ENCODE data around the gene RUFY4.

Gene RUFY4

GRCh38 chr2:218066926-218067515, 2.0 kb upstream of the RUFY4 start:
- TF ChIP-seq CTCF (conservative IDR thresholded peaks at IDR 0.05): no peak
- H3K27ac ChIP-seq: no peak overlapping the region

- TF ChIP-seq CTCF (conservative IDR thresholded peaks at IDR 0.05): no peak
- H3K27ac ChIP-seq: no peak overlapping the region
Measured at GRCh38 chr2:218067523-218067922, 1.5 kb upstream of the RUFY4 start.

GRCh38 chr2:218069606-218070300, 700 bp downstream of the RUFY4 start:
- no peak for TF ChIP-seq CTCF (conservative IDR thresholded peaks at IDR 0.05)
- H3K27ac ChIP-seq: no peak overlapping the region

- H3K27ac ChIP-seq: no peak overlapping the region
- TF ChIP-seq CTCF (conservative IDR thresholded peaks at IDR 0.05): no peak
Measured at GRCh38 chr2:218070587-218070986, 1.5 kb downstream of the RUFY4 start.

GRCh38 chr2:218071218-218071937, 2.3 kb downstream of the RUFY4 start:
- no peak for TF ChIP-seq CTCF (conservative IDR thresholded peaks at IDR 0.05)
- no peak overlapping the region for H3K27ac ChIP-seq

GRCh38 chr2:218072002-218072401, 2.9 kb downstream of the RUFY4 start:
- H3K27ac ChIP-seq: no peak overlapping the region
- no peak for TF ChIP-seq CTCF (conservative IDR thresholded peaks at IDR 0.05)

- no peak for TF ChIP-seq CTCF (conservative IDR thresholded peaks at IDR 0.05)
Measured at GRCh38 chr2:218072478-218073024, 3.5 kb downstream of the RUFY4 start.

More at GRCh38 chr2:218072478-218073024, 3.5 kb downstream of the RUFY4 start:
- H3K27ac ChIP-seq: no peak overlapping the region
